NCI-H1694 (cell line): ENCODE data around the gene GPR55.

Source experiments
- DNase-seq: peaks from one replicate; lab custom pipeline; 2025; lab: John Stamatoyannopoulos, UW

GPR55 gene

DNA sequence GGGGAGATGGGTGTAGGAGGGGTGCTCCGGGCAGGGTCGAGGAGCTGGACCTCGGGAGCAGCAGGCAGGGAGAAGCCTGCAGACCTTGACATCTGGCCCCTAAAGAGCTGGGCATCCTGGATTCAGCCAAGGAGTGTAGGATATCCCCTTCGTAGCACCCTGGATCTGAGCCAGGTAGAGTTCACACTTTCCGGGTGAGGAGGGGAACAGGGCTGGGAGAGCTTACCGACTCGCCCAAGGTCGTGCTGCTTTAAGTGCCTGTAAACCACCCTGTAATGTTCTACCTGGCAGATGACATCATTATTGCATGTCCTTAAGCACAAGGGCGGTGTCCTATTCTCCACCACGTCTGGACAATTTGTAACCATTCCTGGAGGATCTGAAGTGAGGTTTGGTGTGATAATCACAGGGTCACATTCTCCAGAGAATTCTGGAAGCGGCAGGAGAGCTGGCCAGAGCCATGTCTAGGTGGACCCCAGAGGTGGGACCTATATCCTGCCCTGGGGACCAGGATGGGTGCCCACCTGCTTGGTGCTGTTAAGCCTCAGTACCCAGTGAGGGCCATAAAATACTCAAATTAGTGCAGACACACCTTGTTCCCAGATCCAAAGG is 45.7 kb downstream of the GPR55 start:
- no peak for DNase-seq

GRCh38 chr2:230878599-230879188 is 46.3 kb downstream of the GPR55 start:
- no peak for DNase-seq

- DNase-seq = no peak
Measured at GRCh38 chr2:230877759-230878598, 47.1 kb downstream of the GPR55 start.

GRCh38 chr2:230877116-230877758 is 47.8 kb downstream of the GPR55 start:
- no peak for DNase-seq

GRCh38 chr2:230875347-230876315 is 49.4 kb downstream of the GPR55 start:
- no peak for DNase-seq

DNA sequence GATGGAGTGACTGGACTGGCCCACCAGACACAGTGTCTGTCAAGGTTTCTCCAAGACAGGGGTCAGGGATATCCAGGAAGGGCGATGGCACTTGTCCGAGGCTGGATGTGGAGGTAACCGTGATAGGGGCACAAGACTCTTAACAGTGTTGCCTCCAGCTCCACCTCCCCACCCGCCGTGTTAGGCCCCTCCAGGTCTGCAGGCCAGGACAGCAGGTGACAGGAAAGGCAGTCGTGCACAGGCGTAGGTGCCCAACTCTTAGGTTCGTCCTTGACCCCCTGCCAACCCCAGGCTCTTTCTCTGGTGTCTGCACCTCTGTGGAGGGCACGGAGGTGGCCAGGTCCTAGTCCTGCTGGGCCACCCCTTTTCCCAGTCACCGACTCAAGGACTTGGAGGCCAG is 50.2 kb downstream of the GPR55 start:
- no peak for DNase-seq

GRCh38 chr2:230874456-230874855 is 50.6 kb downstream of the GPR55 start:
- no peak for DNase-seq

- DNase-seq = no peak
Measured at GRCh38 chr2:230873661-230874401, 51.2 kb downstream of the GPR55 start.

GRCh38 chr2:230872968-230873660 is 51.9 kb downstream of the GPR55 start:
- no peak for DNase-seq

DNA sequence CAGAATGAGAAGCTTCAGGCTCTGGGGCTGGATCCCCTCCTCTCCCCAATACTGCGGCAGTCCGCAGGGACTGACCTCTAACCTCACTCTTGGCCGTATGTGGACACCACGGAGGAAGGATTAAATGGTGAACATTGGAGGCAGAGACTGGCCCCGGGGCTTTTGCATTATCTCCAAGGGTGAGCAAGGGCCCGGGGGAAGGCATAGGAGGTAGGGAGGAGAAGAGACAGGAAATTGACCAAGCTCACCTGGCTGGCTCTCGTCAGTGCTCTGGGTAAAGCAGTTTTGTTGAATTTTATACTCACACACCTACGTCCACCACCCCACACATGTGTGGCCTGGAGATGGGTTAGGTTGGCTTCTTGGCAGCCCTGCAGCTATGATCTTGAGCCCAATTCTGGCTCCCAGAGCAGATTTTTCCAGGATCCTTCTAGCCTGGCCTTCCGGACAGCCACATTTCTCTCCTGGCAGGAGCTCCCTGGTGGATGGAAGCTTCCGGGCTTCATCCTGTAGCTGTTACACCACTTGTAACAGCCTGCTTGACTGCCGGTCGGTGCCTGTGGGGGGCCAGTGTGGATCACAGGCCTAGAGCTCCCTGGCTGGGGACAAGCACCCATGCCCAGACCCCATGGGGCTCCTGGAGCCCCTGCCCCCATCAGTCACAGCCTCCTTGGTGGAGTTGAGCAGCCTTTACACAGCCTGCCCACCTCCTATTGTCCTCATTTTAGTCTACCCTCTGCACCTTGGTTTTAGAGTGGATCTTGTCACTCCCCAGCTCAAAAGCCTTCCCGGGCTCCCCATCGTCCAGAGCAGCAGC is 52.7 kb downstream of the GPR55 start:
- DNase-seq = no peak

- no peak for DNase-seq
Measured at GRCh38 chr2:230871361-230872150, 53.5 kb downstream of the GPR55 start.

- no peak for DNase-seq
Measured at GRCh38 chr2:230870544-230871360, 54.3 kb downstream of the GPR55 start.

- DNase-seq = no peak
Measured at GRCh38 chr2:230869914-230870543, 55.0 kb downstream of the GPR55 start.

DNA sequence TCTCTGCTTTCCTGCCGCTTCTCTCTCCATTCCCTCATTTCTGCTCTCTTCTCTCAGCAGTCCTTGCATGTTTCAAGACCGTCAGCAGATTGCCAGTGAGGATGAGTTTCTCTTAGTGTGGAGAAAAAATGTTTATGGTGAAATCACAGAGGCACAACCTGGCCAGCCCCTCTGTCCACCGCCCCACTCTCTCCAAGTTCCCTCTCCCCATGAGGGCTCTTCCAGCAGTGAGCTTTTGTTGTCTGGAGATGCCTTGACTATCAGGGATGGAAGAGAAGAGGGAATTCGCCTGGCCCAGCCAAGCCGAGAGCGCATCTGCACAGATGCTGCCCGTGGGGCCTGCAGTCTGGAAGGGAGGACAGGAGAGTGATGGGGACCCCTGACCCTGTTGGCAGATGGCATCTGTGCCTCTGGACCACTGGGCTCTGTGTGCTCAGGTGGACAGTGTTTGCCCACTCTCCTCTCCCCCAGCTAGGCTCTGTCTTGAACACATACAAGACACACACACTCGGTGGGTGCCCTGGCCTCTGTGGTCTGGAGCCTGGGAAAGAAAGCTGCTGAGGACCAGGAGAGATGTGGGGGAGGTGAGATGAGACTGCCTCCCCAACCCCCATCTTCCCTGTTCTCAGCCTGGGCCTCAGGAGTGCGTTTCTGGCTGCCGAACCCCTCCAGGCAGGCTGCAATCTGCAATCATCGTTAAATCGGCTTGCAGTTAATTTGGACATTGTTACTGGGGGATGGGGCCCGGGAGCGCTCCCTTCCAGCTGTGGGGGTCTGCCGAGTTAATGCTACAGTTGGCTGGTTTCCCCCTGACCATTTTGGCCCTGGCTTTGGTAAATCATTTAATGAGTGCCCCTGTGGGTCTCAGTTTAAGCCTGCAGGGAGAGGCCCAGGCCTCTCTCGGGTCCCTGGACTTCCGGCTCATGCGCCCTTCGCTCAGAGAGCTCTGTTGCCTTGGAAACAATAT is 55.8 kb downstream of the GPR55 start:
- no peak for DNase-seq

DNA sequence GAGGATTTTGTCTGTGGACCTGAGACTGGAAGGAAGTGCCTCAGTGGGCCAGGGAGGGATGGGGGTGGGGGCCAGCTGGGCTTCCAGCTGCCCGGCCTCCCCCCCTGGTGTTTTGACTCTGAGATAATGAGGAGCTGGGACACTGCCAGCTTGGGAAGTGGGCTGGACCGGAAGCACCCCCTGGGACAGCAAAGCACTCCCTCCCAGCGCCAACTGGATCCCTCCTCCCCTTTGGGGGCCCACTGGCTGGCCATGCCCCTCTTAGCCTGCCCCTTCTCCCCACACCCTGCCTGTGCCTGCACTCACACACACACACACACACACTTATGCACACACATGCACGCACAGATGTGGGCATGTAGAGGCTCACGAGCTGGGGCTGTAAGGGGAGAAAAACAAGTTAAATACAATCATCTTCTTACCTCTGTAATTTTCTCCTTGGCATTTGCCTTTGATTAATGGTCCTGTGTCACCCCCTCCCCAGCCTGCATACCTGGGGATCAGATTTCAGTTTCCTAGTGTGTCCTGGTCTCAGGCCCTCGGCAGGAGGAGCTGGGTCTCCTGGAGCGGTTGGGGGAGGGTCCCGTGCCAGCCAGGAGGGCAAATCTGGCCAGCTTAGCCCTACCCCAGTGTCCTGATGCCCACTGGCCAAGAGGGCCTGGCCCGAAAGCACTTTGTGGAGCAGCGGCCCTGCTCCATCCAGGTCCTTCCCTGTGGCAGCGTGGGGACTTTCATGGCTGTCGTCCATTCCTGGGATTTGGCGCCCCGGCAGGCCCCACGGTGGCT is 56.7 kb downstream of the GPR55 start:
- DNase-seq = no peak
